OCI-LY7 (cell line): ENCODE measurements around the gene B3GALT4.

Experiments used
- CTCF ChIP-seq: fragments of 200-600 bp; sonication (generic); conservative IDR thresholded peaks from 2 replicates; pipeline ENCODE4 v1.5.1; 2014; ENCODE audit warnings: mild to moderate bottlenecking, antibody characterized with exemption, low read length, moderate library complexity, mixed read lengths
- EZH2phosphoT487 ChIP-seq: fragments of 200-600 bp; sonication (generic); IDR thresholded peaks from 2 replicates; pipeline ENCODE4 v1.6.1; 2018; ENCODE audit warnings: low read depth, borderline replicate concordance, mild to moderate bottlenecking, mixed run types, antibody characterized with exemption, low read length, moderate library complexity, mixed read lengths

GRCh38 chr6:33298773-33299236, 21.9 kb downstream of the B3GALT4 start, which contains the start of gene RGL2:
- TF ChIP-seq EZH2phosphoT487 (no peak), CTCF (no peak)
